Epithelial cell of esophagus (primary cell): ENCODE data around the gene TMEM18.
A peak's percentile ranks its signal among the peaks of the same experiment; 100 is the strongest.
"Not testable (repeated sequence)": the region's sequence is repeated elsewhere in the genome, so short reads cannot be mapped to it uniquely, and the experiment has no call there.

Experiments used
- DNase-seq: peaks from one replicate; pipeline ENCODE4 v3.0.0; 2010; ENCODE audit warnings: low read depth
- H3K4me3 ChIP-seq: 2 replicates; pipeline ENCODE4 v1.5.1; 2011; ENCODE audit warnings: mild to moderate bottlenecking, low read length, control low read depth
- TF ChIP-seq, protein P1 (sequence below): IDR thresholded peaks from 2 replicates; pipeline ENCODE4 v1.5.1; 2011; ENCODE audit warnings: low read depth, mild to moderate bottlenecking, low read length, control low read depth, inconsistent platforms; ENCODE audit not compliant: insufficient read depth; ENCODE audit errors: missing control alignments

The TMEM18 gene

DNA sequence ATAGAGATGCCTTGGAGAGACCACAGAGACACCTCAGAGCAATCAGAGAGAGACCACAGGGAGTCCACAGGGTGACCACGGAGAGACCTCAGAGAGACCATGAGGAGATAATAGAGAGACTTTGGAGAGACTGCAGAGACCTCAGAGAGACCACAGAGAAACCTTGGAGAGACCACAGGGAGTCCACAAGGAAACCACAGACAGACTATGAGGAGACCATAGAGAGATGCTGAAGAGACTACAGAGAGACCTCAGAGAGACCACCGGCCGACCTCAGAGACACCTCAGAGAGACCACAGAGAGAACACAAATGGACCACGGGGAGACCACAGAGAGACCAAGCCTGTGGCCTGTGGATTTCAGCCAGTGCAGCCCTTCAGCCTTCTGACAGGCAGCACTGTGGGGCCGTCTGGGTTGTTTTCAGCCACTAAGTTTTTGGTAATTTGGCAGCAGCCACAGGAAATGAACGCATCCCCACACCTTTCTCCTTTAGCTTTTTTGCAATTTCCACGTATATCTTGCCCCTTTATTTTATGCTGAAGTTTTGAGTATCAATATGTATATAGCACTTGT lies 11.4 kb upstream of the TMEM18 start:
- H3K4me3 ChIP-seq = no peak overlapping the region
- DNase-seq = no peak
- TF ChIP-seq, protein P1, sequence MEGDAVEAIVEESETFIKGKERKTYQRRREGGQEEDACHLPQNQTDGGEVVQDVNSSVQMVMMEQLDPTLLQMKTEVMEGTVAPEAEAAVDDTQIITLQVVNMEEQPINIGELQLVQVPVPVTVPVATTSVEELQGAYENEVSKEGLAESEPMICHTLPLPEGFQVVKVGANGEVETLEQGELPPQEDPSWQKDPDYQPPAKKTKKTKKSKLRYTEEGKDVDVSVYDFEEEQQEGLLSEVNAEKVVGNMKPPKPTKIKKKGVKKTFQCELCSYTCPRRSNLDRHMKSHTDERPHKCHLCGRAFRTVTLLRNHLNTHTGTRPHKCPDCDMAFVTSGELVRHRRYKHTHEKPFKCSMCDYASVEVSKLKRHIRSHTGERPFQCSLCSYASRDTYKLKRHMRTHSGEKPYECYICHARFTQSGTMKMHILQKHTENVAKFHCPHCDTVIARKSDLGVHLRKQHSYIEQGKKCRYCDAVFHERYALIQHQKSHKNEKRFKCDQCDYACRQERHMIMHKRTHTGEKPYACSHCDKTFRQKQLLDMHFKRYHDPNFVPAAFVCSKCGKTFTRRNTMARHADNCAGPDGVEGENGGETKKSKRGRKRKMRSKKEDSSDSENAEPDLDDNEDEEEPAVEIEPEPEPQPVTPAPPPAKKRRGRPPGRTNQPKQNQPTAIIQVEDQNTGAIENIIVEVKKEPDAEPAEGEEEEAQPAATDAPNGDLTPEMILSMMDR = no peak

DNA sequence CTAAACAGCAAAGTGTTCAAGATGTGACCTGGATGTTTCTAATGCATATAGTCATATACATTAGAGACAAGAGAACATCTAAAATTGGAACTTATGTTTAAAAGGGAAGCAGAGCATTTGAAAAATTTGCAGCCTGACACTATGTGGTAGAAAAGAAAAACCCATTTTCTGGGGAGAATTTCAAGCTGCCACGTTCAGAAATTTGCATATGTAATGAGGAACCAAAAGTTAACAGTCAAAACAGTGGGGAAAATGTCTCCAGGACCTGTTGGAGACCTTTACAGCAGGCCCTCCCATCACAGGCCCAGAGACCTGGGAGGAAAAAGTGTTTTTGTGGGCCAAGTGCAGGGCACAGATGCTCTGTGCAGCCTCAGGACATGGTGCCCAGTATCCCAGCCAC lies 8.2 kb upstream of the TMEM18 start:
- no peak for DNase-seq
- TF ChIP-seq, protein P1 = no peak
- H3K4me3 ChIP-seq = no peak overlapping the region

DNA sequence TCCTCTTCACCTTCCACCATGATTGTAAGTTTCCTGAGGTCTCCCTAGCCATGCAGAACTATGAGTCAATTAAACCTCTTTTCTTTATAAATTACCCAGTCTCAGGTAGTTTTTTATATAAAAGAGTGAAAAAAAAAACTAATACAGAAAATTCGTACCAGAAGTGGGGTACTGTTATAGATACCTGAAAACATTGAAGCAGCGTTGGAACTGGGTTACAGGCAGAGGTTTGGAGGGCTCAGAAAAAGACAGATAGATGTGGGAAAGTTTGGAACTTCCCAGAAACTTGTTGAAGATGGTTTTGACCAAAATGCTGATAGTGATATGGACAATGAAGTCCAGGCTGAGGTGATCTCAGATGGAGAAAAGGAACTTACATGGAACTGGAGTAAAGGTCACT lies 7.7 kb upstream of the TMEM18 start:
- H3K4me3 ChIP-seq, DNase-seq: not testable (repeated sequence)

DNA sequence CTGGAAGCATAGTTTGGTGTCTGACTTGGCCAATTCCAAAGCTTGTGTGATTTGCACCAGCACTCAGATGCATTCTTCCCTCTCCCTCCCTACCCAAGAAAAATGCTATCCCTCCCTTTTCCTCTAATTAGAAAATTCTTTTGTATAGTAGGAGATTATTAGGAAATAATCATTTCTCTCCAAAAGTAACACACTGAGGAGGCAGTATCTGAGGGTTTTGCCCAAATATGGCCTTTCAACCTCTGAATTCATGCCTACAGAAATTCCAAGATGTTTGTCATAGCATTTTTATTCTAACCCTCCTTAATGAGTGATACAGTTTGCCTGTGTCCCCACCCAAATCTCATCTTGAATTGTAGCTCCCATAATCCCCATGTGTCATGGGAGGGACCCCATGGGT lies 5.0 kb upstream of the TMEM18 start:
- no peak for DNase-seq
- TF ChIP-seq, protein P1 = no peak
- no peak overlapping the region for H3K4me3 ChIP-seq

DNA sequence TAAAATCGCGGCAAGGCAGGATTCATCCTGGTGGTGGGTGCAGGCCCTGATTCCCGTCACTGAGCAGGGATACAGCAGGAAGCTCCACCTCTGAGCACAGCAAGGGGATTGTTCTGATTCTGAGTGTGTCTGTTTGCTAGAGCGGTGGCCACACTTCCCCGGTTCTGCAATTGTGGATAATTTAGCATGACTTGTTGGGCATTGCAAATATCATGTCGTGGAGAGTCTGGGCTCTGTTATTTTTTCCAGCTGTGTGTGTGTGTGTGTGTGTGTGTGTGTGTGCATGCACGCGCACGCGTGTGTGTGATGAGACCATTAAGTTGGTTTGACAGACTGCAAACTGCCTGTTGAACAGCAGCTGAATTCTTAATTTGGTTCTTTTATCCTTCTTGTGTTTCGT lies 4.1 kb upstream of the TMEM18 start:
- TF ChIP-seq, protein P1 = no peak
- no peak overlapping the region for H3K4me3 ChIP-seq
- no peak for DNase-seq

DNA sequence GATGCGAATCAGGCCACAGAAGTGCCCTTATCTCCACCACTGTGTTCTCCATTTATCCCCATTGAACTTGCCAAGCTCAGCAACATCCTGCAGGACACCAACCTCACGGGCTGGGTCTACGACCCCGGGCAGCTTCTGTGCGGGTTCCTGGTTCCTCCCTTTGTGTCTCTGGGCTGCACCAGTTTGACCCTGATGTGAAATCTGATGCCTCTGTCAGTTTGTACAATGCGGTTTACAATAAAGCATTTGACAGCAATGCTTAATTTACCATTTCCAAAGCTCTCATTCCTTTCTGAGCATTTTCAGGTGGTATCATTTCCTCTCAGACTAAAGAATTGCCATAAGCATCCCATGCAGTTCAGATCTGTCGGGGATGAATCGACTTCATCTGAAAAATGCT lies 3.3 kb upstream of the TMEM18 start:
- TF ChIP-seq, protein P1 = no peak
- no peak overlapping the region for H3K4me3 ChIP-seq
- DNase-seq = no peak

DNA sequence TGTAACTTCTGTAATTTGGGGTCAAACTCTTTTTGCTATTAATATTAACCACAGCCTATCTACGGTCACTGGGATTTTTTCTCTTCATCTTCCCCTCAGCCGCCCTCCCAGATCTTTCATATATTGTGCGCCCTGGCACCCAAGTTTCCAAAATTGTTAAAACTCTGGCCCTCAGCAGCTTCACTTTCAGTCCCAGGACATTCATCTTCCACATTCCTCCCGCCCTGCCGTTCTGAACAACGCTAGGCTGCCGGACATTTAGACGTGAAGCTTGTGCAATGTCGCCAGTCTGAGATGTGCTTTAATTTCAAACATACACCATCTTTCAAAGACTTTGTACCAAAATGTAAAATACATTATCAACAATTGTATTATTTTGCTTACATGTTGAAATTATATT lies 1.8 kb upstream of the TMEM18 start:
- no peak for DNase-seq
- no peak overlapping the region for H3K4me3 ChIP-seq
- TF ChIP-seq, protein P1 = no peak

DNA sequence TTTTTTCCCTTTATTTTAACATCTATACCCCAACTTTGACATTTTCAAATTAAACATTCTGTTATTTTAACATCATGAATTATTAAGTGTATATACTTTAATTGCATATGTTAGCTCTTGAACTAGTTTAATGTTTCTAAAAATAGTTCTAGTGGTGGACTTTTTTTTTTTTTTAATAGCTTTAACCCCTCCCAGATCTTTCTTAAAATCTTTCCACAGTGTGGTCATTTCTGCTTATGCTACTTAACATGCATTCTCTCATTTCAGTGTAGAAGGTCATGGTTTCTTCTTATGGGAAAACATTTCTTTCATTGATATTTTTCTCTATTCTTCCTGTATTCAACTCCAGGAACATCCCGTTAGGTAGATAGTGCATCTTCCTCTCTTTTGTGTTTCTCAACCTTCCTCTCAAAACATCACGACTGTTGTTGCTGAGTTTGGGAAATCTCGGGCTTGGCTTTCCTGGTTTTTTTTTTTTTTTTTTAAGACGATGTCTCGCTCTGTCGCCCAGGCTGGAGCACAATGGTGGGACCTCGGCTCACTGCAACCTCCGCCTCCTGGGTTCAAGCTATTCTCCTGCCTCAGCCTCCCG lies 849 bp upstream of the TMEM18 start:
- DNase-seq = no peak
- H3K4me3 ChIP-seq = peak overlapping the region; percentile 93
- TF ChIP-seq, protein P1 = no peak
